ENCODE results near the gene PALLD. TPM values are rescaled to one million over a fixed set of nuclear protein-coding genes. Genes with fewer than 3 reads are reported as not detected.

Gene PALLD
- total RNA-seq, 3 donors from 2014 or later = 112 to 663 (median 150) TPM

- ATAC-seq (no peak), DNase-seq (no peak)
- no peaks in the 10 kb centered on the region for H3K36me3 ChIP-seq (ENCODE audit: low read depth)
- intact Hi-C loops (cut with DNase I, micrococcal nuclease) = no loop called here
- no peaks in the 10 kb centered on the region for H3K9me3 ChIP-seq
- TF ChIP-seq CTCF (IDR thresholded peaks at IDR 0.05) = no peak
- H3K4me1 ChIP-seq (ENCODE audit: low read depth) = no peaks in the 10 kb centered on the region
- H3K4me3 ChIP-seq = no peak overlapping the region
Measured at GRCh38 chr4:168551945-168552695, 55.3 kb downstream of the PALLD start.

- intact Hi-C loops (cut with DNase I, micrococcal nuclease) = no loop called here
- no peaks in the 10 kb centered on the region for H3K4me1 ChIP-seq (ENCODE audit: low read depth)
- TF ChIP-seq CTCF (IDR thresholded peaks at IDR 0.05) = no peak
- no peak for ATAC-seq
- DNase-seq = no peak
- no peaks in the 10 kb centered on the region for H3K36me3 ChIP-seq (ENCODE audit: low read depth)
- no peaks in the 10 kb centered on the region for H3K9me3 ChIP-seq
- no peak overlapping the region for H3K4me3 ChIP-seq
Measured at GRCh38 chr4:168553714-168554370, 57.0 kb downstream of the PALLD start.

GRCh38 chr4:168555437-168555836, 58.6 kb downstream of the PALLD start:
- Histone ChIP-seq H3K4me1 (ENCODE audit: low read depth) (peaks cover 4% of the 10 kb centered on the region), H3K36me3 (ENCODE audit: low read depth) (no peaks in the 10 kb centered on the region), H3K9me3 (no peaks in the 10 kb centered on the region), H3K4me3 (no peak overlapping the region)
- TF ChIP-seq CTCF (IDR thresholded peaks at IDR 0.05) = no peak
- no peak for ATAC-seq
- DNase-seq = no peak
- intact Hi-C loops (cut with DNase I, micrococcal nuclease) = no loop called here

GRCh38 chr4:168557658-168558057, 60.8 kb downstream of the PALLD start:
- ATAC-seq = no peak
- Histone ChIP-seq H3K4me3 (no peak overlapping the region), H3K4me1 (ENCODE audit: low read depth) (peaks cover 4% of the 10 kb centered on the region), H3K9me3 (no peaks in the 10 kb centered on the region), H3K36me3 (ENCODE audit: low read depth) (no peaks in the 10 kb centered on the region)
- no peak for TF ChIP-seq CTCF (IDR thresholded peaks at IDR 0.05)
- DNase-seq = no peak
- intact Hi-C loops (cut with DNase I, micrococcal nuclease) = no loop called here

GRCh38 chr4:168558599-168558998, 61.7 kb downstream of the PALLD start:
- peaks cover 4% of the 10 kb centered on the region for H3K4me1 ChIP-seq (ENCODE audit: low read depth)
- intact Hi-C loops (cut with DNase I, micrococcal nuclease) = no loop called here
- no peaks in the 10 kb centered on the region for H3K36me3 ChIP-seq (ENCODE audit: low read depth)
- H3K9me3 ChIP-seq = no peaks in the 10 kb centered on the region
- DNase-seq (no peak), ATAC-seq (no peak)
- no peak overlapping the region for H3K4me3 ChIP-seq
- no peak for TF ChIP-seq CTCF (IDR thresholded peaks at IDR 0.05)

Measured in mucosa of descending colon (tissue), 3 donors.